Fibroblast of lung (primary cell): Measurements from ENCODE around the gene PPP4R1. TPM values are rescaled to one million over a fixed set of nuclear protein-coding genes. Genes with fewer than 3 reads are reported as not detected.

Source experiments
- DNase-seq, 2 donors: peaks; one replicate each; pipeline versions ENCODE4 v3.0.0 to v3.0.0-alpha.2; 2010; ENCODE audit warnings: low read depth in 2 of 2
- H2AFZ ChIP-seq: 2 replicates; pipeline ENCODE4 v1.5.1; 2012; ENCODE audit warnings: low read length, control low read depth, inconsistent platforms
- H3K27ac ChIP-seq: 2 replicates; pipeline ENCODE4 v1.5.1; 2011; ENCODE audit warnings: low read length, control low read depth; ENCODE audit not compliant: insufficient read depth
- H3K27me3 ChIP-seq: 2 replicates; pipeline ENCODE4 v1.5.1; 2011; ENCODE audit warnings: mild to moderate bottlenecking, low read length; ENCODE audit not compliant: control insufficient read depth, insufficient read depth
- H3K36me3 ChIP-seq: 2 replicates; pipeline ENCODE4 v1.5.1; 2011; ENCODE audit warnings: low read length; ENCODE audit not compliant: control insufficient read depth, insufficient read depth
- H3K4me1 ChIP-seq: 2 replicates; pipeline ENCODE4 v1.5.1; 2011; ENCODE audit warnings: low read length; ENCODE audit not compliant: control insufficient read depth, insufficient read depth; ENCODE audit errors: extremely low read depth
- H3K4me2 ChIP-seq: 2 replicates; pipeline ENCODE4 v1.5.1; 2011; ENCODE audit warnings: low read length, control low read depth; ENCODE audit not compliant: insufficient read depth; ENCODE audit errors: extremely low read depth
- H3K4me3 ChIP-seq, 4 experiments: fragments of 200-600 bp in 1 of 4; sonication (generic) in 1 of 4; replicated peaks in 1 of 4; 2 replicates each; pipeline ENCODE4 v1.5.1; 2011 to 2016; ENCODE audit warnings: low read length in 4 of 4, low read depth in 3 of 4, mild to moderate bottlenecking in 3 of 4, control low read depth in 2 of 4, inconsistent platforms in 1 of 4, mixed read lengths in 1 of 4; ENCODE audit not compliant: insufficient read depth in 1 of 4; ENCODE audit errors: control extremely low read depth in 1 of 4
- H3K79me2 ChIP-seq: 2 replicates; pipeline ENCODE4 v1.5.1; 2012; ENCODE audit warnings: mild to moderate bottlenecking, low read length, inconsistent platforms; ENCODE audit not compliant: control insufficient read depth, insufficient read depth
- H3K9ac ChIP-seq: 2 replicates; pipeline ENCODE4 v1.5.1; 2011; ENCODE audit warnings: mild to moderate bottlenecking, low read length, control low read depth; ENCODE audit not compliant: insufficient read depth
- H3K9me3 ChIP-seq: 2 replicates; pipeline ENCODE4 v1.5.1; 2012; ENCODE audit warnings: low read depth, low read length; ENCODE audit not compliant: control insufficient read depth, insufficient read depth
- H4K20me1 ChIP-seq: 2 replicates; pipeline ENCODE4 v1.5.1; 2011; ENCODE audit warnings: low read length; ENCODE audit not compliant: control insufficient read depth, insufficient read depth; ENCODE audit errors: extremely low read depth
- EZH2 ChIP-seq: IDR thresholded peaks from 2 replicates; pipeline ENCODE4 v1.5.1; 2012; ENCODE audit warnings: low read length, control low read depth, mild to moderate bottlenecking; ENCODE audit errors: missing control alignments
- polyA plus RNA-seq, 2 donors: library from polyadenylated mRNA; depleted of rRNA in 1 of 2; stranded (reverse) in 1 of 2; unstranded in 1 of 2; fragments of >200 nt; gene quantifications; 2 replicates each; pipeline ENCODE4 v1.2.1, GENCODE V29; 2011 to 2012; ENCODE audit warnings: missing spikeins in 1 of 2
- total RNA-seq: library from RNA; depleted of rRNA; stranded (reverse); fragments of >200 nt; gene quantifications from 2 replicates; pipeline ENCODE4 v1.2.1, GENCODE V29; 2014
- TF ChIP-seq, protein P1 (sequence below), 2 donors: IDR thresholded peaks in 1 of 2; conservative IDR thresholded peaks in 1 of 2; 1 replicate in 1 of 2; 2 replicates in 1 of 2; pipeline ENCODE4 v1.5.1; 2011 to 2012; ENCODE audit warnings: low read length in 2 of 2, control low read depth in 1 of 2, inconsistent platforms in 1 of 2, low read depth in 1 of 2, mild to moderate bottlenecking in 1 of 2

The PPP4R1 gene
- total and polyA plus RNA-seq, 2 donors (not counting 1 experiment from before 2014, with no cell fraction given): 83.5 to 108 TPM

DNA sequence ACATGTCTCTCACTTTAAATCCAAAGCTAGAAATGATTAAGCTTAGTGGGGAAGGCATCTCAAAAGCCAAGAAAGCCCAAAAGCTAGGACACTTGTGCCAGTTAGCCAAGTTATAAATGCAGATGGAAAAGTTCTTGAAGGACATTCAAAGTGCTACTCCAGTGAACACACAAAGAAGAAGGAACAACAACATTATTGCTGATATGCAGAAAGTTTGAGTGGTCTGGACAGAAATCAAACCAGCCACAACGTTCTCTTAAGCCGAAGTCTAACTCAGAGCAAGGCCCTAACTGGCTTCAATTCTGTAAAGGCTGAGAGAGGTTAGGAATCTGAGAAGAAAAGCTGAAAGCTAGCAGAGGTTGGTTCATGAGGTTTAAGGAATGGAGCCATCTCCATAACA, 49.0 kb downstream of the PPP4R1 start:
- Histone ChIP-seq H4K20me1 (no peaks in the 10 kb centered on the region), H3K27me3 (no peaks in the 10 kb centered on the region), H3K9me3 (no peaks in the 10 kb centered on the region), H3K4me2 (no peak overlapping the region), H3K9ac (no peak overlapping the region), H3K4me3 (no peak overlapping the region), H2AFZ (no peak overlapping the region), H3K4me1 (peaks cover 4% of the 10 kb centered on the region), H3K36me3 (peaks cover 9% of the 10 kb centered on the region), H3K79me2 (no peaks in the 10 kb centered on the region), H3K27ac (no peak overlapping the region)
- TF ChIP-seq EZH2: no peak
- TF ChIP-seq, protein P1, sequence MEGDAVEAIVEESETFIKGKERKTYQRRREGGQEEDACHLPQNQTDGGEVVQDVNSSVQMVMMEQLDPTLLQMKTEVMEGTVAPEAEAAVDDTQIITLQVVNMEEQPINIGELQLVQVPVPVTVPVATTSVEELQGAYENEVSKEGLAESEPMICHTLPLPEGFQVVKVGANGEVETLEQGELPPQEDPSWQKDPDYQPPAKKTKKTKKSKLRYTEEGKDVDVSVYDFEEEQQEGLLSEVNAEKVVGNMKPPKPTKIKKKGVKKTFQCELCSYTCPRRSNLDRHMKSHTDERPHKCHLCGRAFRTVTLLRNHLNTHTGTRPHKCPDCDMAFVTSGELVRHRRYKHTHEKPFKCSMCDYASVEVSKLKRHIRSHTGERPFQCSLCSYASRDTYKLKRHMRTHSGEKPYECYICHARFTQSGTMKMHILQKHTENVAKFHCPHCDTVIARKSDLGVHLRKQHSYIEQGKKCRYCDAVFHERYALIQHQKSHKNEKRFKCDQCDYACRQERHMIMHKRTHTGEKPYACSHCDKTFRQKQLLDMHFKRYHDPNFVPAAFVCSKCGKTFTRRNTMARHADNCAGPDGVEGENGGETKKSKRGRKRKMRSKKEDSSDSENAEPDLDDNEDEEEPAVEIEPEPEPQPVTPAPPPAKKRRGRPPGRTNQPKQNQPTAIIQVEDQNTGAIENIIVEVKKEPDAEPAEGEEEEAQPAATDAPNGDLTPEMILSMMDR (conservative IDR thresholded peaks at IDR 0.05 in 1 of 2, IDR thresholded peaks at IDR 0.05 in 1 of 2; ENCODE audit: low read depth in 1 of 2, low read length in 2 of 2): no peak
- DNase-seq: no peak

DNA sequence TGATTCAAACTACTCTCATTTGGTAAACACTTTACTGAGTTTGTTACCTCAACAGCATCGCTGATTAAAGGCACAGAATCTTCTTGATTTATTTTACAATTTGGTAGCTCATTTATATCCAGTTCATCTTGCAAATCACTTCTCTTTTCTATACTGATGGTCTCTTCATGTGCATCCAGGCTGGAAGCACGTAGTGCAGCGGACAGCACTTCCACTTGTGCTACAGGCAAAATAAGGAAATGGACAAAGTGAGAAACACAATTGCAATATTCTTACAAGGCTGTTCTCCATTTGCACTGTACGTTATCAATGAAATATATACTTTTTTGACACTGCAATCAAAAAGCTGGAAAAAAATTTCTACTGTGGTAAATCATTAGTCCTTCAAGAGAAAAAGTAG, 51.0 kb downstream of the PPP4R1 start:
- Histone ChIP-seq H2AFZ (no peak overlapping the region), H3K79me2 (no peaks in the 10 kb centered on the region)

DNA sequence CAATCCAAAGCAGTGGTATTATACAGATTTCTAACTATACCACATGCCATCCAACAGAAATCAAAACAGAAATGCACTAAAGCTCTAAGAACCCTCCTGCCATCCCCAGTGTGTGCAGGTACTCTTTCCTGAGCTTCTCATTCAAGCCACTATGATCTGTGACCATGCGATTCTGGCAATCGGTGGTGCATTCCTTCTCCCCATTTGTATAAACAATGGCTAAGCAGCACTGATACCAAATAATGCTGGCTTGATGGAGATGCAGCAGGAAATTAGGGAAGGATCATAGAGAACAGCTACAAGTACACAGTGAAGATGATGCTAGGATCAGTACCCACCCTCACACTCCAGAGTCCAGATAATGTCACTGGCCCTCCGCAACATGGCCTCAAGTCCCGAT, 51.8 kb downstream of the PPP4R1 start:
- H3K9me3 ChIP-seq: no peaks in the 10 kb centered on the region
- TF ChIP-seq, protein P1 (conservative IDR thresholded peaks at IDR 0.05 in 1 of 2, IDR thresholded peaks at IDR 0.05 in 1 of 2; ENCODE audit: low read depth in 1 of 2, low read length in 2 of 2): no peak
- no peak for TF ChIP-seq EZH2
- H2AFZ ChIP-seq: no peak overlapping the region
- peaks cover 4% of the 10 kb centered on the region for H3K4me1 ChIP-seq
- no peaks in the 10 kb centered on the region for H3K79me2 ChIP-seq
- no peak overlapping the region for H3K4me3 ChIP-seq
- H3K36me3 ChIP-seq: peaks cover 9% of the 10 kb centered on the region
- no peaks in the 10 kb centered on the region for H4K20me1 ChIP-seq
- no peak for DNase-seq
- no peak overlapping the region for H3K4me2 ChIP-seq
- H3K9ac ChIP-seq: no peak overlapping the region
- H3K27me3 ChIP-seq: no peaks in the 10 kb centered on the region
- H3K27ac ChIP-seq: no peak overlapping the region

More for the DNA sequence above, 51.0 kb downstream of the PPP4R1 start:
- Histone ChIP-seq H3K27me3 (no peaks in the 10 kb centered on the region), H3K27ac (no peak overlapping the region), H3K9me3 (no peaks in the 10 kb centered on the region), H3K4me1 (peaks cover 4% of the 10 kb centered on the region), H3K9ac (no peak overlapping the region), H3K4me3 (no peak overlapping the region), H4K20me1 (no peaks in the 10 kb centered on the region), H3K36me3 (peaks cover 9% of the 10 kb centered on the region), H3K4me2 (no peak overlapping the region)
- TF ChIP-seq EZH2: no peak
- DNase-seq: no peak
